PFSK-1 (cell line): ENCODE data around the gene ITGB8.

Experiments used
- POLR2AphosphoS5 ChIP-seq: IDR thresholded peaks from 2 replicates; pipeline ENCODE4 v1.6.1; 2012; ENCODE audit warnings: low read depth, mild to moderate bottlenecking, control low read depth, low read length, moderate library complexity
- REST ChIP-seq, 2 experiments: IDR thresholded peaks; 2 replicates each; pipeline versions ENCODE4 v1.6.1 to v1.8.0; 2011 to 2012; ENCODE audit warnings: low read depth in 2 of 2, low read length in 2 of 2, control low read depth in 1 of 2, inconsistent platforms in 1 of 2, mild to moderate bottlenecking in 1 of 2, moderate library complexity in 1 of 2; ENCODE audit not compliant: insufficient read depth in 1 of 2
- SIN3A ChIP-seq: IDR thresholded peaks from 2 replicates; pipeline ENCODE4 v1.6.1; 2012; ENCODE audit warnings: mild to moderate bottlenecking, low read length, moderate library complexity, borderline replicate concordance; ENCODE audit not compliant: insufficient read depth
- TAF1 ChIP-seq: IDR thresholded peaks from 2 replicates; pipeline ENCODE4 v1.6.1; 2012; ENCODE audit warnings: low read length, control low read depth, borderline replicate concordance; ENCODE audit not compliant: insufficient read depth

GRCh38 chr7:20310301-20310700, 20.4 kb upstream of the ITGB8 start:
- TF ChIP-seq POLR2AphosphoS5 (no peak), REST (IDR thresholded peaks at IDR 0.05; ENCODE audit: insufficient read depth in 1 of 2, low read depth in 2 of 2, low read length in 2 of 2) (no peak), TAF1 (no peak), SIN3A (no peak)
